Breast epithelium (tissue), 4 donors: ENCODE results near the gene CNTD1. TPM values are rescaled to one million over a fixed set of nuclear protein-coding genes. Genes with fewer than 3 reads are reported as not detected.

Experiments used
- DNase-seq, 2 donors: peaks; one replicate each; pipeline ENCODE4 v3.0.0-alpha.2; 2019; ENCODE audit warnings: low spot score in 2 of 2
- H3K27ac ChIP-seq, 2 donors: fragments of 200-600 bp; sonication (generic) in 1 of 2; one replicate each; pipeline ENCODE4 v1.5.1; 2016 to 2019; ENCODE audit warnings: mild to moderate bottlenecking in 1 of 2
- H3K27me3 ChIP-seq, 2 donors: fragments of 200-600 bp; sonication (generic) in 1 of 2; one replicate each; pipeline versions ENCODE4 v1.5.1 to v1.6.0; 2017 to 2019; ENCODE audit warnings: control low read depth in 1 of 2, mild to moderate bottlenecking in 1 of 2
- H3K36me3 ChIP-seq: fragments of 200-600 bp; one replicate; pipeline ENCODE4 v1.5.1; 2019
- H3K4me1 ChIP-seq, 2 donors: fragments of 200-600 bp; sonication (generic); one replicate each; pipeline ENCODE4 v1.5.1; 2016 to 2019; ENCODE audit warnings: control low read depth in 1 of 2
- H3K4me3 ChIP-seq, 3 donors: fragments of 200-600 bp; sonication (generic); 1 replicate in 2 of 3; 2 replicates in 1 of 3; pipeline ENCODE4 v1.5.1; 2016 to 2019; ENCODE audit warnings: mild to moderate bottlenecking in 3 of 3, moderate library complexity in 2 of 3
- H3K9me3 ChIP-seq, 2 donors: fragments of 200-600 bp; sonication (generic) in 1 of 2; one replicate each; pipeline ENCODE4 v1.5.1; 2016 to 2019; ENCODE audit warnings: control low read depth in 1 of 2
- CTCF ChIP-seq, 3 donors: fragments of 450-650 bp; IDR thresholded peaks; one replicate each; pipeline ENCODE4 v1.5.1; 2016 to 2017; ENCODE audit warnings: antibody characterized with exemption in 3 of 3, mild to moderate bottlenecking in 3 of 3, moderate library complexity in 3 of 3
- POLR2A ChIP-seq: fragments of 450-650 bp; IDR thresholded peaks from one replicate; pipeline ENCODE4 v1.6.1; 2016; ENCODE audit warnings: antibody characterized with exemption, mild to moderate bottlenecking, moderate library complexity
- POLR2AphosphoS5 ChIP-seq, 3 donors: sonication (generic); formaldehyde crosslinking; IDR thresholded peaks; one replicate each; pipeline ENCODE4 v1.6.1; 2017; ENCODE audit warnings: antibody characterized with exemption in 3 of 3
- intact Hi-C: fragments of 100-400 bp; cut with DNase I; formaldehyde crosslinking; loops from one replicate; pipeline ENCODE4 v1.15.1; 2023; ENCODE audit warnings: low total_unique reads
- total RNA-seq, 3 donors: library from RNA; depleted of rRNA; stranded (reverse); fragments of >200 nt; gene quantifications; one replicate each; pipeline ENCODE4 v1.1.0, GENCODE V29; 2016

CNTD1 gene
- total RNA-seq, 3 donors from 2014 or later: 0.59 TPM; not detected in 2

GRCh38 chr17:42857389-42857788 is 58.7 kb downstream of the CNTD1 start:
- Histone ChIP-seq H3K4me3 (no peak overlapping the region), H3K27ac (no peak overlapping the region), H3K9me3 (no peaks in the 10 kb centered on the region), H3K4me1 (no peaks in the 10 kb centered on the region), H3K27me3 (no peaks in the 10 kb centered on the region), H3K36me3 (no peaks in the 10 kb centered on the region)
- no peak for DNase-seq
- intact Hi-C loops: no loop called here
- TF ChIP-seq POLR2AphosphoS5 (IDR thresholded peaks at IDR 0.05) (no peak), CTCF (IDR thresholded peaks at IDR 0.05) (no peak), POLR2A (no peak)

Other genes with a start within 250 kb of the CNTD1 start
- 1 to 10 TPM; 1.2 to 5.6 (median 1.8) TPM for gene HSD17B1, start 245.9 kb upstream of the CNTD1 start, total RNA-seq
- 10 to 100 TPM; 21.4 to 48.1 (median 26.9) TPM for gene COASY, start 236.7 kb upstream of the CNTD1 start, total RNA-seq
- 10 to 100 TPM; 27.2 to 49.8 (median 39.4) TPM for gene MLX, start 231.8 kb upstream of the CNTD1 start, total RNA-seq
- gene PSMC3IP, start 221.1 kb upstream of the CNTD1 start, total RNA-seq: 1 to 10 TPM; 3.3 to 4.2 (median 3.5) TPM
- 10 to 100 TPM; 58.7 to 85.8 (median 62.4) TPM for gene RETREG3, start 189.5 kb upstream of the CNTD1 start, total RNA-seq
- gene TUBG1, start 189.2 kb upstream of the CNTD1 start, total RNA-seq: 10 to 100 TPM; 20.5 to 34.4 (median 22.8) TPM
- gene TUBG2, start 139.6 kb upstream of the CNTD1 start, total RNA-seq: 10 to 100 TPM; 19.2 to 27.9 (median 26.1) TPM
- gene PLEKHH3, start 121.9 kb upstream of the CNTD1 start, total RNA-seq: 10 to 100 TPM; 15.4 to 32.2 (median 24.6) TPM
- gene CCR10, start 117.0 kb upstream of the CNTD1 start, total RNA-seq: 1 to 10 TPM; 1.6 to 4.6 (median 1.9) TPM
- 1 to 10 TPM; 1.8 to 4.9 (median 3.7) TPM for gene CNTNAP1, start 116.3 kb upstream of the CNTD1 start, total RNA-seq
- gene EZH1, start 53.8 kb upstream of the CNTD1 start, total RNA-seq: 10 to 100 TPM; 50.8 to 91.1 (median 70.1) TPM
- gene RAMP2, start 37.6 kb upstream of the CNTD1 start, total RNA-seq: 100 to 1,000 TPM in 1 of 3 donors, 10 to 100 TPM in 2; 17.9 to 245 (median 29.5) TPM
- gene VPS25, start 25.4 kb upstream of the CNTD1 start, total RNA-seq: 10 to 100 TPM; 53.4 to 70.4 (median 61.9) TPM
- gene WNK4, start 18.3 kb upstream of the CNTD1 start, total RNA-seq: 1 to 10 TPM in 1 of 3 donors, under 1 TPM in 2; 0.16 to 4.1 (median 0.66) TPM
- 10 to 100 TPM; 52.6 to 74.1 (median 72.8) TPM for gene COA3, start 157 bp upstream of the CNTD1 start, total RNA-seq
- 100 to 1,000 TPM in 1 of 3 donors, 10 to 100 TPM in 2; 88.5 to 139 (median 89.0) TPM for gene BECN1, start 25.4 kb downstream of the CNTD1 start, total RNA-seq
- gene PSME3, start 34.5 kb downstream of the CNTD1 start, total RNA-seq: 10 to 100 TPM; 59.3 to 74.7 (median 73.9) TPM
- 10 to 100 TPM in 1 of 3 donors, 1 to 10 TPM in 2; 1.8 to 11.8 (median 2.3) TPM for gene AOC2, start 45.7 kb downstream of the CNTD1 start, total RNA-seq
- 100 to 1,000 TPM in 1 of 3 donors, 10 to 100 TPM in 2; 16.2 to 247 (median 25.6) TPM for gene AOC3, start 52.3 kb downstream of the CNTD1 start, total RNA-seq
- not detected for gene G6PC1, start 101.9 kb downstream of the CNTD1 start, total RNA-seq
- 10 to 100 TPM; 25.3 to 34.7 (median 26.5) TPM for gene AARSD1, start 165.6 kb downstream of the CNTD1 start, total RNA-seq
- gene PTGES3L, start 181.2 kb downstream of the CNTD1 start, total RNA-seq: under 1 TPM in 2 of 3 donors, not detected in 1; 0.44 to 0.66 TPM
- gene RUNDC1, start 181.7 kb downstream of the CNTD1 start, total RNA-seq: 10 to 100 TPM in 2 of 3 donors, 1 to 10 TPM in 1; 8.6 to 25.8 (median 22.3) TPM
- gene RPL27, start 199.6 kb downstream of the CNTD1 start, total RNA-seq: 1,000 to 10,000 TPM; 1,150 to 3,519 (median 1,958) TPM
- 10 to 100 TPM; 16.2 to 42.3 (median 31.0) TPM for gene IFI35, start 207.9 kb downstream of the CNTD1 start, total RNA-seq
- 100 to 1,000 TPM; 125 to 402 (median 173) TPM for gene VAT1, start 223.5 kb downstream of the CNTD1 start, total RNA-seq
- gene RND2, start 226.4 kb downstream of the CNTD1 start, total RNA-seq: 1 to 10 TPM in 2 of 3 donors, under 1 TPM in 1; 0.16 to 2.0 (median 1.3) TPM